WI38 (cell line): ENCODE measurements around the gene SERBP1.

ENCODE experiments used
- H3K4me3 ChIP-seq: 2 replicates; pipeline ENCODE4 v1.5.1; 2011; ENCODE audit warnings: low read depth, mild to moderate bottlenecking, control low read depth, low read length
- CTCF ChIP-seq: IDR thresholded peaks from 2 replicates; pipeline ENCODE4 v1.5.1; 2012; ENCODE audit warnings: low read depth, mild to moderate bottlenecking, control low read depth, low read length

The SERBP1 gene

GRCh38 chr1:67359592-67359991 is 70.6 kb downstream of the SERBP1 start:
- H3K4me3 ChIP-seq = no peak overlapping the region
- TF ChIP-seq CTCF = no peak
